Astrocyte (in vitro differentiated cells and primary cell): Measurements from ENCODE around the gene NEK2. TPM values are rescaled to one million over a fixed set of nuclear protein-coding genes. Genes with fewer than 3 reads are reported as not detected.
A peak's percentile ranks its signal among the peaks of the same experiment; 100 is the strongest.
"Not testable (repeated sequence)": the region's sequence is repeated elsewhere in the genome, so short reads cannot be mapped to it uniquely, and the experiment has no call there.

ENCODE experiments used
- DNase-seq: peaks from one replicate; pipeline ENCODE4 v3.0.0-alpha.2; 2010; ENCODE audit warnings: low read depth
- FAIRE-seq: peaks from 2 replicates; lab custom pipeline; 2011; peaks lifted over from hg19 to GRCh38; lab: Jason Lieb, UNC
- H2AFZ ChIP-seq: 2 replicates; pipeline ENCODE4 v1.6.0; 2012; ENCODE audit warnings: low read depth, low read length, inconsistent platforms
- H3K27ac ChIP-seq: 2 replicates; pipeline ENCODE4 v1.5.1; 2011; ENCODE audit warnings: low read depth, low read length, inconsistent platforms
- H3K27me3 ChIP-seq: 2 replicates; pipeline ENCODE4 v1.6.0; 2011; ENCODE audit warnings: low read length, inconsistent platforms; ENCODE audit not compliant: insufficient read depth
- H3K36me3 ChIP-seq: 2 replicates; pipeline ENCODE4 v1.5.1; 2011; ENCODE audit warnings: low read length, inconsistent platforms; ENCODE audit not compliant: insufficient read depth
- H3K4me1 ChIP-seq: 2 replicates; pipeline ENCODE4 v1.5.1; 2011; ENCODE audit warnings: low read length, inconsistent platforms; ENCODE audit not compliant: insufficient read depth
- H3K4me2 ChIP-seq: 2 replicates; pipeline ENCODE4 v1.6.0; 2012; ENCODE audit warnings: low read length, inconsistent platforms
- H3K4me3 ChIP-seq: 2 replicates; pipeline ENCODE4 v1.5.1; 2011; ENCODE audit warnings: low read depth, mild to moderate bottlenecking, low read length, inconsistent platforms; ENCODE audit not compliant: insufficient read depth
- H3K79me2 ChIP-seq: 2 replicates; pipeline ENCODE4 v1.6.0; 2012; ENCODE audit warnings: mild to moderate bottlenecking, low read length, inconsistent platforms; ENCODE audit not compliant: insufficient read depth
- H3K9ac ChIP-seq: 2 replicates; pipeline ENCODE4 v1.6.0; 2012; ENCODE audit warnings: mild to moderate bottlenecking, low read length, inconsistent platforms
- H3K9me3 ChIP-seq: 2 replicates; pipeline ENCODE4 v1.5.1; 2012; ENCODE audit warnings: low read depth, mild to moderate bottlenecking, low read length, inconsistent platforms; ENCODE audit not compliant: insufficient read depth
- H4K20me1 ChIP-seq: 2 replicates; pipeline ENCODE4 v1.6.0; 2012; ENCODE audit warnings: low read length, inconsistent platforms; ENCODE audit not compliant: insufficient read depth
- H3K27ac Mint-ChIP-seq: one replicate; pipeline ENCODE4 v1.8.0; 2021; ENCODE audit warnings: mild to moderate bottlenecking, mixed read lengths; ENCODE audit not compliant: unreplicated experiment
- H3K27me3 Mint-ChIP-seq: one replicate; pipeline ENCODE4 v1.8.0; 2021; ENCODE audit warnings: low read depth, mixed read lengths; ENCODE audit not compliant: unreplicated experiment
- H3K36me3 Mint-ChIP-seq: one replicate; pipeline ENCODE4 v1.8.0; 2021; ENCODE audit warnings: low read depth, mixed read lengths; ENCODE audit not compliant: unreplicated experiment
- H3K4me1 Mint-ChIP-seq: one replicate; pipeline ENCODE4 v1.8.0; 2021; ENCODE audit warnings: low read depth, mixed read lengths; ENCODE audit not compliant: unreplicated experiment
- H3K4me3 Mint-ChIP-seq: one replicate; pipeline ENCODE4 v1.8.0; 2021; ENCODE audit warnings: mild to moderate bottlenecking, moderate library complexity, mixed read lengths; ENCODE audit not compliant: unreplicated experiment
- H3K9me3 Mint-ChIP-seq: one replicate; pipeline ENCODE4 v1.8.0; 2021; ENCODE audit warnings: mild to moderate bottlenecking, mixed read lengths; ENCODE audit not compliant: unreplicated experiment
- CTCF ChIP-seq: IDR thresholded peaks from 2 replicates; pipeline ENCODE4 v1.5.1; 2011; ENCODE audit warnings: low read depth, mild to moderate bottlenecking, inconsistent platforms, low read length, moderate library complexity; ENCODE audit not compliant: insufficient read depth
- EZH2 ChIP-seq: IDR thresholded peaks from 2 replicates; pipeline ENCODE4 v1.6.1; 2012; ENCODE audit warnings: mild to moderate bottlenecking, low read length, inconsistent platforms; ENCODE audit not compliant: insufficient read depth
- total RNA-seq: library from RNA; stranded (reverse); gene quantifications from 2 replicates; pipeline ENCODE4 v1.2.1, GENCODE V29; 2021

NEK2 gene
- total RNA-seq, 1 donor from 2014 or later: 1.6 TPM

GRCh38 chr1:211630236-211631081 lies 45.0 kb downstream of the NEK2 start:
- no peaks in the 10 kb centered on the region for H3K36me3 ChIP-seq
- no peak overlapping the region for H3K27ac ChIP-seq
- H3K4me2 ChIP-seq: peak overlapping the region; percentile 40
- no peak for TF ChIP-seq EZH2
- no peak for TF ChIP-seq CTCF
- Mint-ChIP-seq H3K27me3 (peaks cover 17% of the 10 kb centered on the region), H3K4me3 (no peak overlapping the region), H3K36me3 (no peaks in the 10 kb centered on the region), H3K27ac (no peak overlapping the region), H3K9me3 (peaks cover 3% of the 10 kb centered on the region), H3K4me1 (peaks cover 20% of the 10 kb centered on the region)
- H3K79me2 ChIP-seq: no peaks in the 10 kb centered on the region
- DNase-seq (no peak), FAIRE-seq (no peak)
- no peak overlapping the region for H3K4me3 ChIP-seq
- H3K9me3 ChIP-seq: no peaks in the 10 kb centered on the region
- no peak overlapping the region for H3K9ac ChIP-seq
- H4K20me1 ChIP-seq: no peaks in the 10 kb centered on the region
- peaks cover 2% of the 10 kb centered on the region for H3K27me3 ChIP-seq
- H2AFZ ChIP-seq: peak overlapping the region; percentile 45
- peaks cover 24% of the 10 kb centered on the region for H3K4me1 ChIP-seq

GRCh38 chr1:211628417-211628816 lies 47.0 kb downstream of the NEK2 start:
- H3K4me1 ChIP-seq: peaks cover 19% of the 10 kb centered on the region
- no peak overlapping the region for H2AFZ ChIP-seq
- H3K9me3 ChIP-seq: no peaks in the 10 kb centered on the region
- no peaks in the 10 kb centered on the region for H3K36me3 ChIP-seq
- H3K4me2 ChIP-seq: no peak overlapping the region
- H3K79me2 ChIP-seq: no peaks in the 10 kb centered on the region
- no peak for TF ChIP-seq CTCF
- TF ChIP-seq EZH2: no peak
- no peaks in the 10 kb centered on the region for H4K20me1 ChIP-seq
- no peak overlapping the region for H3K27ac ChIP-seq
- Mint-ChIP-seq H3K27ac (no peak overlapping the region), H3K36me3 (no peaks in the 10 kb centered on the region), H3K27me3 (peaks cover 22% of the 10 kb centered on the region), H3K4me1 (peaks cover 13% of the 10 kb centered on the region), H3K4me3 (no peak overlapping the region), H3K9me3 (peaks cover 3% of the 10 kb centered on the region)
- no peak for FAIRE-seq
- no peak for DNase-seq
- peaks cover 2% of the 10 kb centered on the region for H3K27me3 ChIP-seq
- no peak overlapping the region for H3K9ac ChIP-seq
- H3K4me3 ChIP-seq: no peak overlapping the region

- Mint-ChIP-seq H3K27ac (no peak overlapping the region), H3K27me3 (peaks cover 29% of the 10 kb centered on the region), H3K36me3 (no peaks in the 10 kb centered on the region), H3K4me3 (no peak overlapping the region), H3K9me3 (peaks cover 3% of the 10 kb centered on the region), H3K4me1 (peaks cover 9% of the 10 kb centered on the region)
- no peak for DNase-seq
- TF ChIP-seq EZH2: no peak
- TF ChIP-seq CTCF: no peak
- FAIRE-seq: no peak
- Histone ChIP-seq H4K20me1 (no peaks in the 10 kb centered on the region), H3K36me3 (no peaks in the 10 kb centered on the region), H3K4me1 (peaks cover 8% of the 10 kb centered on the region), H3K27me3 (peaks cover 2% of the 10 kb centered on the region), H3K9ac (no peak overlapping the region), H2AFZ (no peak overlapping the region), H3K9me3 (no peaks in the 10 kb centered on the region), H3K27ac (no peak overlapping the region), H3K4me2 (no peak overlapping the region), H3K79me2 (no peaks in the 10 kb centered on the region), H3K4me3 (no peak overlapping the region)
Observed at GRCh38 chr1:211627259-211627658, 48.2 kb downstream of the NEK2 start.

- H3K27ac Mint-ChIP-seq, H3K4me2 ChIP-seq, H2AFZ ChIP-seq, H3K36me3 Mint-ChIP-seq, H3K9me3 ChIP-seq, H3K4me3 Mint-ChIP-seq, FAIRE-seq, H3K4me1 Mint-ChIP-seq, H3K9me3 Mint-ChIP-seq, H3K27me3 ChIP-seq, H3K79me2 ChIP-seq, H3K36me3 ChIP-seq, H3K9ac ChIP-seq, H3K4me1 ChIP-seq, H4K20me1 ChIP-seq, H3K4me3 ChIP-seq, DNase-seq, H3K27ac ChIP-seq: not testable (repeated sequence)
- H3K27me3 Mint-ChIP-seq: peaks cover 32% of the 10 kb centered on the region
Observed at GRCh38 chr1:211625866-211626265, 49.6 kb downstream of the NEK2 start.
